GM12801 (cell line): ENCODE results near the gene PIGC.

Source experiments
- CTCF ChIP-seq: IDR thresholded peaks from one replicate; pipeline ENCODE4 v1.5.1; 2011; ENCODE audit warnings: control low read depth; ENCODE audit not compliant: insufficient read length; ENCODE audit errors: extremely low read depth

Gene PIGC

GRCh38 chr1:172420385-172420784, 23.5 kb downstream of the PIGC start, which contains the start of gene C1orf105:
C1orf105 (plus strand) TSS chr1:172420685; CDS start chr1:172420886, 201 bp downstream.
- TF ChIP-seq CTCF: no peak

GRCh38 chr1:172417557-172417956, 26.3 kb downstream of the PIGC start:
- TF ChIP-seq CTCF: no peak

GRCh38 chr1:172416496-172417035, 27.3 kb downstream of the PIGC start:
- TF ChIP-seq CTCF: no peak

GRCh38 chr1:172414331-172414730, 29.5 kb downstream of the PIGC start:
- no peak for TF ChIP-seq CTCF

GRCh38 chr1:172411791-172412338, 32.0 kb downstream of the PIGC start:
- TF ChIP-seq CTCF: no peak

GRCh38 chr1:172410027-172410426, 33.8 kb downstream of the PIGC start:
- no peak for TF ChIP-seq CTCF

- no peak for TF ChIP-seq CTCF
Observed at GRCh38 chr1:172408958-172409357, 34.9 kb downstream of the PIGC start.
